Measurements from ENCODE around the gene RTCA.

GRCh38 chr1:100250264-100250663 is 15.8 kb upstream of the RTCA start:
- TF ChIP-seq CTCF (IDR thresholded peaks at IDR 0.05) (no peak), SREBF2 (IDR thresholded peaks at IDR 0.05) (no peak), FOXS1 (CRISPR knock-in tag; IDR thresholded peaks at IDR 0.05) (no peak), POLR2AphosphoS2 (conservative IDR thresholded peaks at IDR 0.05; ENCODE audit: low read length) (no peak), BHLHE40 (IDR thresholded peaks at IDR 0.05; ENCODE audit: low read depth, low read length) (no peak), RCOR1 (IDR thresholded peaks at IDR 0.05; ENCODE audit: low read depth, low read length) (no peak), CEBPB (IDR thresholded peaks at IDR 0.05) (no peak), ZFP36 (IDR thresholded peaks at IDR 0.05; ENCODE audit: borderline replicate concordance, partially characterized antibody) (no peak), FOSL2 (IDR thresholded peaks at IDR 0.05) (no peak), FOSL2 (CRISPR knock-in tag; IDR thresholded peaks at IDR 0.05) (no peak), POLR2A (IDR thresholded peaks at IDR 0.05; ENCODE audit: low read length) (no peak), CHD2 (IDR thresholded peaks at IDR 0.05; ENCODE audit: low read length, partially characterized antibody) (no peak), ELK1 (IDR thresholded peaks at IDR 0.05; ENCODE audit: low read depth, low read length) (no peak)

All from A549 (cell line).